Fibroblast of lung (primary cell): Measurements from ENCODE around the gene NCOA7.

Source experiments
- EZH2 ChIP-seq: IDR thresholded peaks from 2 replicates; pipeline ENCODE4 v1.5.1; 2012; ENCODE audit warnings: low read length, control low read depth, mild to moderate bottlenecking; ENCODE audit errors: missing control alignments
- TF ChIP-seq, protein P1 (sequence below), 2 donors: IDR thresholded peaks in 1 of 2; conservative IDR thresholded peaks in 1 of 2; 1 replicate in 1 of 2; 2 replicates in 1 of 2; pipeline ENCODE4 v1.5.1; 2011 to 2012; ENCODE audit warnings: low read length in 2 of 2, control low read depth in 1 of 2, inconsistent platforms in 1 of 2, low read depth in 1 of 2, mild to moderate bottlenecking in 1 of 2

DNA sequence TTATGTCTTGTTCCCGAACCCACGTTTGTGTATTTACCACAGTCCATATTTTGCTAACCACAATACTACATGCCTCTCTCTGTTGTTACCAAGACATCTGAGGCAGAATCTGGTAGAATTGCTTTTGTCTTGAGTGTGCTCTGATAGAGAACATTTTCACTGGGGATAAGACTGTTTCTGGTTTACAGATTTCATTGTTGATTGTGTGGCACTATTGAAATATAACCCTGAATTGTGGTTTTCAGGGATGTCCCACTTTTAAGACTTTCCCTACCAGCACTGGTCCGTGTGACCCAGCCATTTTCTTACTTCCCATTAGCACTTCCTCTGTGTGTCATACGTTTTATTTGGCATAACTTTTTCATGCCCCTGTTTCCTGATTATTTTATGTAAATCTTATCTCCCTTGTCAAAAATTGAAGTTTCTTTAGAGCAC is 12.2 kb downstream of the NCOA7 start:
- TF ChIP-seq, protein P1, sequence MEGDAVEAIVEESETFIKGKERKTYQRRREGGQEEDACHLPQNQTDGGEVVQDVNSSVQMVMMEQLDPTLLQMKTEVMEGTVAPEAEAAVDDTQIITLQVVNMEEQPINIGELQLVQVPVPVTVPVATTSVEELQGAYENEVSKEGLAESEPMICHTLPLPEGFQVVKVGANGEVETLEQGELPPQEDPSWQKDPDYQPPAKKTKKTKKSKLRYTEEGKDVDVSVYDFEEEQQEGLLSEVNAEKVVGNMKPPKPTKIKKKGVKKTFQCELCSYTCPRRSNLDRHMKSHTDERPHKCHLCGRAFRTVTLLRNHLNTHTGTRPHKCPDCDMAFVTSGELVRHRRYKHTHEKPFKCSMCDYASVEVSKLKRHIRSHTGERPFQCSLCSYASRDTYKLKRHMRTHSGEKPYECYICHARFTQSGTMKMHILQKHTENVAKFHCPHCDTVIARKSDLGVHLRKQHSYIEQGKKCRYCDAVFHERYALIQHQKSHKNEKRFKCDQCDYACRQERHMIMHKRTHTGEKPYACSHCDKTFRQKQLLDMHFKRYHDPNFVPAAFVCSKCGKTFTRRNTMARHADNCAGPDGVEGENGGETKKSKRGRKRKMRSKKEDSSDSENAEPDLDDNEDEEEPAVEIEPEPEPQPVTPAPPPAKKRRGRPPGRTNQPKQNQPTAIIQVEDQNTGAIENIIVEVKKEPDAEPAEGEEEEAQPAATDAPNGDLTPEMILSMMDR (conservative IDR thresholded peaks at IDR 0.05 in 1 of 2, IDR thresholded peaks at IDR 0.05 in 1 of 2; ENCODE audit: low read depth in 1 of 2, low read length in 2 of 2): no peak
- no peak for TF ChIP-seq EZH2
